GM21367 (cell line): Measurements from ENCODE around the gene ZFHX3.

Experiments
- ATAC-seq: cut with Tn5 transposase; IDR thresholded peaks from one replicate; pipeline ENCODE4 v1.9.1; 2021; ENCODE audit not compliant: unreplicated experiment

Gene ZFHX3

DNA sequence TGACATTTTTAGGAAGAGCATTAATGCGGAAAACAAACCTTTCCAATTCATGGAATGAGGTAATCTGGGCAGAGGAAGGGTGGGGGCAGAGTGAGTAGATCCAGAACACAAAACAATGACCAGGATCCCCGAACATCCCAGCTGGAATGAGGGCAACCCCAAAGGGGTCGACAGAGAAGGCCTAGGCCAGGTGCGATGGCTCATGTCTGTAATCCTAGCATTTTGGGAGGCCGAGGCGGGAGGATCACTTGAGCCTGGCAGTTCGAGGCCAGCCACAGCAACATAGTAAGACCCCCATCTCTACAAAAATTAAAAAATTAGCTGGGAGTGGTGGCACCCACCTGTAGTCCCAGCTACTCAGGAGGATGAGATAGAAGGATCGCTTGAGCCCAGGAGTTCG is 64.7 kb downstream of the ZFHX3 start:
- ATAC-seq = no peak

- ATAC-seq = no peak
Measured at GRCh38 chr16:72979974-72980373, 68.0 kb downstream of the ZFHX3 start.

- no peak for ATAC-seq
Measured at GRCh38 chr16:72978212-72978611, 69.7 kb downstream of the ZFHX3 start.

- ATAC-seq = no peak
Measured at GRCh38 chr16:72977127-72977526, 70.8 kb downstream of the ZFHX3 start.

- ATAC-seq = no peak
Measured at GRCh38 chr16:72976438-72977064, 71.4 kb downstream of the ZFHX3 start.

DNA sequence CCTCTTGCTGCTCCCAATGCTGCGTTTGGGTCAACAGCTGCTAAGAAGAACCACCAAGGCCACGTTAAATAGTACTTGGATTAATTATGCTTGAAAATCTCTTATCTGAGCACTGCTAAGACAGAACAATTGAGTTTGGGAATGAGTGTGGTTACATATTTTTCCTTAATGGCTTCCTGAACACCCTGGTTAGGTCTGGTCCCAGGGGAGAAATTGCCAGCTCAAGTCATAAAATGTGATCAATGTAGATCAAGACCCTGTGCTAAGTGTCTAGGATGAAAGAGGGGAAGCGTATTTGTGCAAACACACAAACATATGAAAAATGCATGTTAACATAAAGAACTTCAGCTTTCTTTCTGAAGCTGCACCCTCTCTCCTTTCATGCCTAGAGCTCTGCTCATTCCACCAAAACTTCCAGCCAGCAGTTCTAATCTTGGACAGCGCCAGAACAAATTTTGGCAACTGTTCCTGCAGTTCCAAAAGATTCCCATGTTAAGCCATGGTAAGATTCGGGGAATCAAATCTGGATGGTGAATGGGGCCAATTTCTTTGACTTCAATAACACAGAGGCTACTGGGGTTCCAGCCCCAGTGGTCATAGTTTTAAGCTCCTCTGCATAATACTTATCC is 72.0 kb downstream of the ZFHX3 start:
- ATAC-seq = no peak

- ATAC-seq = no peak
Measured at GRCh38 chr16:72974142-72974769, 73.7 kb downstream of the ZFHX3 start.

- ATAC-seq = no peak
Measured at GRCh38 chr16:72972878-72973571, 74.9 kb downstream of the ZFHX3 start.

DNA sequence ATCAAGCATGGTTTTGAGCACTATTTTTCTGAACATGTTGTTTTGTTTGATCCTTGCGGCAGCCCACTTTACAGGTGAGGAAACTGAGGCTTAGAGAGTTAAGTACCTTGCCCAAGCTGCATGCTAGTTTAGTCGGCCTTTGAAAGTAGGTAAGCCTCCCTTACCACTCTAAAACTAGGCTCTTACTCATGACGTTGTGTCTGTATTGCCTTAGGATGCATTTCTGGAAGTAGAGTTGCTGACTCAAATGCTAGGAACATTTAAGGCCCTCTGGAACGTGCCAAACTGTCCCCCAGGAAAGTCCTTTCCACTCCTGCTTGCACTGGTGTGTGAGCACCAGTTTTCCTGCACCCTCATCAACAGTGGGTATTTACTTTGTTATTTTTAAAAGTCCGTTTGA is 76.6 kb downstream of the ZFHX3 start:
- ATAC-seq = no peak

- ATAC-seq = no peak
Measured at GRCh38 chr16:72970656-72971055, 77.3 kb downstream of the ZFHX3 start.

DNA sequence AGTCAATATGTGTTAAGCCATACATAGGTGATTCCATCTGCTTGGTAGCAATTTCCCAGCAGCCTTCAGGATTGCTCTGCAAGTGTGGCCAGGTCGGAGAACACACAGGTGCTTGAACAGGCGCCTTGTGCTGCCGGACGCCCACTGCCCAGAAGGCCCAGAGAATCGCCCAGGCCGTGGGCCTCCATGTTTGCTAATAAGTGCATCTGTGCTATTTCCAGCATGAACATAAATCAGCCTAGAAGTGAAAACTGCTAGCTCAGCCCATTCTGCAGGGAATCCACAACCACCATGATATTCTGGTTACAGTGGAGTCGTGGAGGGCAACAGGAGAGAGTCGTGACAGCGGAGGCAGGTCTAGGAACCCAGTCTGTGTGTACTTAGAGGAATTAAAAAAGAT is 78.1 kb downstream of the ZFHX3 start:
- ATAC-seq = no peak

GRCh38 chr16:72969146-72969545 is 78.8 kb downstream of the ZFHX3 start:
- ATAC-seq = no peak

GRCh38 chr16:72967941-72968340 is 80.0 kb downstream of the ZFHX3 start:
- ATAC-seq = no peak

DNA sequence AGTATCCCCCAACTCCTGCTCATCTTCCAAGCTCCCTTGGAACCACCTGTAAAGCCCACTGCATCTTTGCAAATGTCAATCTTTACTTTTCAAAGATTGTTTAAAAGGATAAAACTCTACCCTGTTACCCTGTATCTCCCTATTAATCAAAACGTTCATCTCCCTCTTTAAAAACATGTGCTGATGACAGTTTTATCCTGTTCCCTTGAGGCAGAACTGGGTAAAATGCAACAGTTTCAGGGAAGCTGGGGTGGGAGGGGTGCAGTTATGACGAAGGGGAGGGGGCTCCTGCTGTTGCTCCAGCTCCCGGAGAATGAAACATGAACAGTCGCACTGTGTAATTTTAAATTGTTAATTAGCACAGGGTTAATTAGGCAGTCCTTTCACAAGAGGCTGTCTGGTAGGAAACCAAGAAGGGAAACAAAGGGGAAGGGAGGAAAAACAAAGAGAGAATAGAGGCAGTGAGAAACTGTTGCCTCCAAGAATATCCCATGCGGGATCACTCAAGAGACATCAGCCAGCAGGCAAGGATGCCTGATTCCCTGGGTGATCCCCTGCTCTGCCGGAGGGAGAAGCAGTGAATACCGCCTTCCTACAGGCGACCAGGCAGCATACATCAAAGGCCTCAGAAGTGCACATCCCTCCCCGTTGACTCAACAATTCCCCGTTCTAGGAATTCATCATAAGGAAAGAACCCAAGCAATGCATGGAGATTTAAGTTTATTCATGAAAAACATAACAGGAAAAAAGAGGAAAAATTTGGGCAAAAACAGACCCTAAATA is 84.2 kb downstream of the ZFHX3 start:
- ATAC-seq = no peak

GRCh38 chr16:72962347-72962746 is 85.6 kb downstream of the ZFHX3 start:
- ATAC-seq = no peak

GRCh38 chr16:72961863-72962262 is 86.1 kb downstream of the ZFHX3 start:
- no peak for ATAC-seq

GRCh38 chr16:72961115-72961832 is 86.7 kb downstream of the ZFHX3 start:
- no peak for ATAC-seq

GRCh38 chr16:72960101-72960500 is 87.8 kb downstream of the ZFHX3 start:
- ATAC-seq = no peak

DNA sequence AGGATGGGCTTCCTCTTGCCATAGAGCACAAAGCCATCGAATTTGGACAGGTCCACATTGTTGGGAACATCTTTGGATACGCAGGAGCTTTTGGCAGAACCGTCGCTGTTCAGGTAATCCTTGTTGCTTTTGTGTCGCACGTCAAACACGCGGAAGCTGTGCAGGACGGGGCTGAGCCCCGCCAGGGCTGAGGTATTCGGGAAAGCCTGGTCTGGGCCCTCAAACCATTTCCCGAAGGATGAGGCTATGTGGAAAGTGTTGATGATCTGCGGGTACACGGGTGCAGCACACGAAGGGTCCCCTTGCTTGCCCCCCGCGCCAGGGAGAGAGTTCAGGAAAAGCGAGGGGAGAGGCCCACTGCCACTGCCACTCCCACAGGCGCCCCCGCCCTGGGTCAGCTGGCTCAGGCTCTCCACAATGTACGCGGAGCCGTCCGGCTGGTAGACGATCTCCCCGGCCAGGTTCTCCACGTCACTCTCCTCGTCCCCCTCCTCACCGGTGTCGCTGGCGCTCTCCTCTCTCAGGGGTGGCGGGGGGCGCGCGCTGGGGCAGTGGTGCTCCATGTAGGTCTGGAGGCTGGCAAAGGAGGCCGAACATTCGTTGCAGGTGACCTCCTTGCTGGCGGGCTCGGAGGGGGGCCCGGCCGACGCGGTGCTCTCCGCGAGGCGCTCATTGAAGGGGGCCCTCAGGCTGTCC is 88.5 kb downstream of the ZFHX3 start:
- no peak for ATAC-seq

DNA sequence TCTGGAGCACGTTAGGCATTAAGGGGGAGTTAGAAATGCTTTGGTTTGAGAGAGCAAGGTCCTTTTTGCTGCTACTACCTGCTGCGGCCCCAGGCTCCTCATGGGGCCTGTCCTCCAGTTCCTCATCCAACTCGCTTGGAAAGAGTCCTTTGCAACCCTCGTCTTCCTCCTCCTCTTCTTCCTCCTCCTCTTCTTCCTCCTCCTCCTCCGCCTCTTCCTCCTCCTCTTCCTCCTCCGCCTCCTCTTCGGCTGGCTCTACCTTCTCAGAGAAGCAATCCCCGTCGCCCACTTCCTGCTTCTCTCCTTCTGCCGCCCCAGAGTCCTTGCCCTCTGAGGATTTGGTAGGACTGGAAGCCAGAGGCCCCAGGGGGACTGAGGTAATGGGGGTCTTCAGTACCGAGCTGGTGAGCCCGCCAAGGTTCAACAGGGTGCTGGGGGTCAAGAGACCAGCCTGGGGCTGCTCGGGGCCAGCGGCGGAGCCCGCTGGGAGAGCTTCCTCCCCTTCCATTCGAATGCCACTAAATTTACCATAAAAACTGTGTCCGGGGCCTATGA is 89.3 kb downstream of the ZFHX3 start:
- ATAC-seq = no peak
